ENCODE data around the gene PHYH.

The PHYH gene

DNA sequence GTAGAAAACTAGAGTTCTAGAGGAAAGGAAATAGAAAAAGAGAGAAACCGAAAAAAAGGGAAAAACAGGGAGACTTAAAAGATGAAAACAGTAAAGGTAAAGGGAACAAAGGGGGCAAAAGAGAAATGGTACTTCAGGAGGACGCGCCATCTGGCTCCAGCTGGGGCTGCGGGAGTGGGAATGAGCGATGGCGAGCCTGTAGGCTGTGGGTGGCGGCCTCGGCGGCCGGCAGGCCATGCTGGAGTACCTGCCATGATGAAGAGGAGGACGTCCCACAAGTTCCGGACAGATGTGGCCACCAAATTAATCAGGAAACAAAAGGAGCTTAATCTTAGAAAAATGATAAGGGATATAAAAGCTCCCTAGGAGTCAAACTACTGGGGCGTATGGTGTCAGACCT, 21.7 kb upstream of the PHYH start:
- no peak overlapping the region for H3K4me2 ChIP-seq (ENCODE audit: low read length)
- no peaks in the 10 kb centered on the region for H4K20me1 ChIP-seq (ENCODE audit: insufficient read depth, low read length)
- no peak overlapping the region for H3K9ac ChIP-seq (ENCODE audit: low read length)
- no peak for TF ChIP-seq EZH2 (IDR thresholded peaks at IDR 0.05; ENCODE audit: borderline replicate concordance, low read length)
- TF ChIP-seq CTCF (IDR thresholded peaks at IDR 0.05; ENCODE audit: low read length) = no peak
- no peak overlapping the region for H3K27ac ChIP-seq (ENCODE audit: low read depth, low read length, poor library complexity, severe bottlenecking)
- H2AFZ ChIP-seq (ENCODE audit: low read length) = no peak overlapping the region
- H3K9me3 ChIP-seq (ENCODE audit: low read length) = no peaks in the 10 kb centered on the region
- H3K4me3 ChIP-seq (ENCODE audit: low read depth, low read length, poor library complexity, severe bottlenecking) = no peak overlapping the region
- no peaks in the 10 kb centered on the region for H3F3A ChIP-seq (ENCODE audit: insufficient read depth, low read length)
- no peaks in the 10 kb centered on the region for H3K27me3 ChIP-seq (ENCODE audit: insufficient read depth, low read length)
- H3K9me2 ChIP-seq (ENCODE audit: low read depth, low read length) = no peaks in the 10 kb centered on the region
- no peaks in the 10 kb centered on the region for H3K79me2 ChIP-seq (ENCODE audit: insufficient read depth, low read length)
- H3K36me3 ChIP-seq (ENCODE audit: insufficient read depth, low read length) = peaks cover 42% of the 10 kb centered on the region
- H3K4me1 ChIP-seq (ENCODE audit: insufficient read depth, low read length, severe bottlenecking) = no peaks in the 10 kb centered on the region

DNA sequence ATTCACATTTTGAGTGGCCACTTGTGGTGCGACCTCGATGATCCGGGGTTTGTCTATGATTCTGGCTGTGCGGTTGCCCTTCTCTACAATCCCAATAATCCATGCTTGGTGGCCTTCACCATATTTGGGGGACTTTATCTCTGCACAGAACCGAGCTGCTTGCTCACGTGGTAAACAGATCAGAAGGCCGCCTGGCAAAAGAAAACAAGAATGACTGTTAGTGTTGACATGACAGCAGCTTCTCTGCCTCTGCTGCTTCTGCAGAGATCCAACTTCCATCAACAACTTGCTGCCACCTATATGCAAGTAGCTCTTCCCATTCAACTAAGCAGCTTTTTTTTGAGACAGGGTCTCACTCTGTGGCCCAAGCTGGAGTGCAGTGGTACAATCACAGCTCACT, 19.3 kb upstream of the PHYH start:
- Histone ChIP-seq H4K20me1 (ENCODE audit: insufficient read depth, low read length) (no peaks in the 10 kb centered on the region), H2AFZ (ENCODE audit: low read length) (no peak overlapping the region), H3K79me2 (ENCODE audit: insufficient read depth, low read length) (no peaks in the 10 kb centered on the region), H3K9me2 (ENCODE audit: low read depth, low read length) (no peaks in the 10 kb centered on the region), H3K27ac (ENCODE audit: low read depth, low read length, poor library complexity, severe bottlenecking) (no peak overlapping the region), H3K9me3 (ENCODE audit: low read length) (no peaks in the 10 kb centered on the region), H3K4me2 (ENCODE audit: low read length) (no peak overlapping the region), H3K27me3 (ENCODE audit: insufficient read depth, low read length) (no peaks in the 10 kb centered on the region), H3K4me1 (ENCODE audit: insufficient read depth, low read length, severe bottlenecking) (no peaks in the 10 kb centered on the region), H3K4me3 (ENCODE audit: low read depth, low read length, poor library complexity, severe bottlenecking) (no peak overlapping the region), H3F3A (ENCODE audit: insufficient read depth, low read length) (no peaks in the 10 kb centered on the region), H3K9ac (ENCODE audit: low read length) (no peak overlapping the region), H3K36me3 (ENCODE audit: insufficient read depth, low read length) (peaks cover 22% of the 10 kb centered on the region)
- TF ChIP-seq EZH2 (IDR thresholded peaks at IDR 0.05; ENCODE audit: borderline replicate concordance, low read length) (no peak), CTCF (IDR thresholded peaks at IDR 0.05; ENCODE audit: low read length) (no peak)

GRCh38 chr10:13317474-13317873, 17.6 kb upstream of the PHYH start:
- Histone ChIP-seq H3F3A (ENCODE audit: insufficient read depth, low read length) (no peaks in the 10 kb centered on the region), H4K20me1 (ENCODE audit: insufficient read depth, low read length) (no peaks in the 10 kb centered on the region), H3K79me2 (ENCODE audit: insufficient read depth, low read length) (no peaks in the 10 kb centered on the region), H3K9ac (ENCODE audit: low read length) (no peak overlapping the region), H3K27ac (ENCODE audit: low read depth, low read length, poor library complexity, severe bottlenecking) (no peak overlapping the region), H3K4me3 (ENCODE audit: low read depth, low read length, poor library complexity, severe bottlenecking) (no peak overlapping the region), H3K36me3 (ENCODE audit: insufficient read depth, low read length) (peaks cover 13% of the 10 kb centered on the region), H3K27me3 (ENCODE audit: insufficient read depth, low read length) (no peaks in the 10 kb centered on the region), H3K9me2 (ENCODE audit: low read depth, low read length) (no peaks in the 10 kb centered on the region), H3K9me3 (ENCODE audit: low read length) (no peaks in the 10 kb centered on the region), H2AFZ (ENCODE audit: low read length) (no peak overlapping the region), H3K4me2 (ENCODE audit: low read length) (no peak overlapping the region), H3K4me1 (ENCODE audit: insufficient read depth, low read length, severe bottlenecking) (no peaks in the 10 kb centered on the region)
- TF ChIP-seq EZH2 (IDR thresholded peaks at IDR 0.05; ENCODE audit: borderline replicate concordance, low read length) = no peak
- TF ChIP-seq CTCF (IDR thresholded peaks at IDR 0.05; ENCODE audit: low read length) = no peak
